GM12878 (cell line): ENCODE data around the gene CRACDL. TPM values are rescaled to one million over a fixed set of nuclear protein-coding genes. Genes with fewer than 3 reads are reported as not detected.

Experiments
- ATAC-seq: fragments of 200-7000 bp; cut with Tn5 transposase; 3 replicates; pipeline ENCODE4 v1.9.1; 2020; ENCODE audit warnings: mild to moderate bottlenecking, moderate library complexity
- BruUV-seq: library from RNA; stranded (reverse); fragments of 400-500 nt; replicated peaks from 2 replicates; lab custom pipeline; 2021; lab: Mats Ljungman, UMichigan
- CTCF ChIA-PET: fragments of 300-600 bp; sonication (Branson Sonifier 250); formaldehyde crosslinking; extraction: SDS; loops from one replicate; lab custom pipeline; 2021; ENCODE audit warnings: inconsistent platforms; lab: Yijun Ruan, JAX
- POLR2A ChIA-PET: fragments of 350-600 bp; formaldehyde crosslinking; extraction: SDS; loops from one replicate; lab custom pipeline; 2021; ENCODE audit warnings: inconsistent platforms; lab: Charles Lee
- RAD21 ChIA-PET: fragments of 300-600 bp; sonication (Branson Sonifier 250); formaldehyde crosslinking; loops from one replicate; lab custom pipeline; 2023; ENCODE audit warnings: antibody characterized with exemption; ENCODE audit not compliant: unreplicated experiment; lab: Charles Lee
- SMC1A ChIA-PET: fragments of 300-600 bp; sonication (Branson Sonifier 250); formaldehyde crosslinking; loops from one replicate; lab custom pipeline; 2023; ENCODE audit not compliant: unreplicated experiment, uncharacterized antibody; lab: Charles Lee
- DNase-seq: peaks from one replicate; pipeline ENCODE4 v3.0.0-alpha.2; 2011; ENCODE audit warnings: low read depth, low spot score
- FAIRE-seq: peaks from 3 replicates; lab custom pipeline; 2011; peaks lifted over from hg19 to GRCh38; lab: Jason Lieb, UNC
- H2AFZ ChIP-seq: 2 replicates; pipeline ENCODE4 v1.6.0; 2011; ENCODE audit warnings: low read depth, low read length, control low read depth; ENCODE audit not compliant: control insufficient read depth
- H3K27ac ChIP-seq: 2 replicates; pipeline ENCODE4 v1.5.1; 2011; ENCODE audit warnings: control low read depth; ENCODE audit not compliant: control insufficient read depth, insufficient read depth
- H3K27me3 ChIP-seq, 2 experiments: replicated peaks in 1 of 2; 2 replicates each; pipeline versions ENCODE4 v1.6.0 to v1.6.1; 2011; ENCODE audit warnings: low read length in 1 of 2; ENCODE audit not compliant: control insufficient read depth in 2 of 2, insufficient read depth in 2 of 2
- H3K36me3 ChIP-seq, 2 experiments: 2 replicates each; pipeline ENCODE4 v1.5.1; 2011; ENCODE audit warnings: low read length in 1 of 2; ENCODE audit not compliant: control insufficient read depth in 2 of 2, insufficient read depth in 2 of 2
- H3K4me1 ChIP-seq: 2 replicates; pipeline ENCODE4 v1.6.1; 2011; ENCODE audit warnings: mild to moderate bottlenecking, low read length, moderate library complexity, mixed read lengths; ENCODE audit not compliant: control insufficient read depth, insufficient read depth
- H3K4me2 ChIP-seq: 2 replicates; pipeline ENCODE4 v1.6.0; 2011; ENCODE audit warnings: control low read depth; ENCODE audit not compliant: control insufficient read depth, insufficient read depth
- H3K4me3 ChIP-seq: fragments of 200-600 bp; sonication (generic); 2 replicates; pipeline ENCODE4 v1.5.1; 2016
- H3K79me2 ChIP-seq: 2 replicates; pipeline ENCODE4 v1.6.0; 2011; ENCODE audit warnings: low read length; ENCODE audit not compliant: control insufficient read depth, insufficient read depth
- H3K9ac ChIP-seq: 2 replicates; pipeline ENCODE4 v1.8.0; 2011; ENCODE audit warnings: low read length, control low read depth, mixed read lengths; ENCODE audit not compliant: control insufficient read depth, insufficient read depth
- H3K9me3 ChIP-seq: replicated peaks from 3 replicates; pipeline ENCODE4 v1.5.1; 2011; ENCODE audit warnings: mild to moderate bottlenecking, low read length; ENCODE audit not compliant: control insufficient read depth, insufficient read depth
- H4K20me1 ChIP-seq: 2 replicates; pipeline ENCODE4 v1.6.0; 2011; ENCODE audit not compliant: control insufficient read depth, insufficient read depth
- ATF7 ChIP-seq: fragments of 450-650 bp; IDR thresholded peaks from 2 replicates; pipeline ENCODE4 v1.6.1; 2016; ENCODE audit warnings: low read depth, mild to moderate bottlenecking
- FOXK2 ChIP-seq: fragments of 450-650 bp; IDR thresholded peaks from 2 replicates; pipeline ENCODE4 v1.6.1; 2017; ENCODE audit warnings: mild to moderate bottlenecking, moderate library complexity
- IKZF2 ChIP-seq, 2 experiments: fragments of 450-650 bp; IDR thresholded peaks; 2 replicates each; pipeline ENCODE4 v1.6.1; 2017; ENCODE audit warnings: mild to moderate bottlenecking in 2 of 2, moderate library complexity in 2 of 2
- JUND ChIP-seq: IDR thresholded peaks from 2 replicates; pipeline ENCODE4 v1.6.1; 2012; ENCODE audit warnings: low read depth, mild to moderate bottlenecking, low read length, improper control_type of control experiment, moderate library complexity
- SKIL ChIP-seq: fragments of 450-650 bp; IDR thresholded peaks from 2 replicates; pipeline ENCODE4 v1.6.1; 2017; ENCODE audit warnings: mild to moderate bottlenecking, low read depth, inconsistent platforms; ENCODE audit not compliant: poor library complexity, severe bottlenecking
- SP1 ChIP-seq: IDR thresholded peaks from one replicate; pipeline ENCODE4 v1.6.1; 2011; ENCODE audit warnings: low read depth, low read length
- ZNF622 ChIP-seq: fragments of 450-650 bp; IDR thresholded peaks from 2 replicates; pipeline ENCODE4 v1.6.1; 2017; ENCODE audit warnings: mild to moderate bottlenecking, inconsistent platforms
- WGBS: methylation state at CpG from one replicate; pipeline ENCODE4 v1.1.6; 2016; ENCODE audit warnings: low lambda C conversion rate; ENCODE audit not compliant: insufficient replicate concordance, insufficient coverage; ENCODE audit errors: missing lambda C conversion rate; 5-methylcytosine and 5-hydroxymethylcytosine counted together
- in situ Hi-C: fragments of 300-500 bp; cut with MboI; formaldehyde crosslinking; loops from 9 replicates; pipeline ENCODE4 v1.14.3; 2018; ENCODE audit warnings: mixed read lengths
- intact Hi-C: fragments of 100-400 bp; cut with micrococcal nuclease; formaldehyde crosslinking; loops from one replicate; pipeline ENCODE4 v1.14.2; 2022; ENCODE audit not compliant: unreplicated experiment
- polyA plus RNA-seq, 11 experiments: library from polyadenylated mRNA; depleted of rRNA in 4 of 11; unstranded in 6 of 11; stranded (reverse) in 5 of 11; fragments of >200 nt; fragmentation: Nextera tagmentation in 4 of 11; fragmentation: Illumina TruSeq in 1 of 11; extraction: Ambion mirVana in 4 of 11; extraction: Trizol in 1 of 11; gene quantifications; 1 replicate in 1 of 11; 2 replicates in 10 of 11; pipeline versions ENCODE4 v1.2.1 to v1.2.3, GENCODE V29; 2011 to 2016; ENCODE audit warnings: inconsistent platforms in 2 of 11, missing spikeins in 2 of 11, low read depth in 1 of 11
- total RNA-seq, 4 experiments: library from RNA; depleted of rRNA in 3 of 4; stranded (reverse); fragments of >200 nt in 3 of 4; fragmentation: Illumina TruSeq in 1 of 4; extraction: Trizol in 1 of 4; gene quantifications; 2 replicates each; pipeline versions ENCODE4 v1.2.1 to v1.2.3, GENCODE V29; 2013 to 2021
- TF ChIP-seq, protein P1 (sequence below): fragments of 450-650 bp; IDR thresholded peaks from 2 replicates; pipeline ENCODE4 v1.6.1; 2017; ENCODE audit warnings: mild to moderate bottlenecking

CRACDL gene
- total and polyA plus RNA-seq, 10 of the 15 experiments (the other 5 are each of a cell fraction or from before 2014, with no cell fraction given) = 0.03 to 0.72 (median 0.14) TPM

- FAIRE-seq (no peak), DNase-seq (no peak), ATAC-seq (no peak)
- Histone ChIP-seq H2AFZ (no peak overlapping the region), H3K4me3 (no peak overlapping the region), H3K27me3 (no peaks in the 10 kb centered on the region), H3K4me1 (peaks cover 25% of the 10 kb centered on the region), H3K36me3 (no peaks in the 10 kb centered on the region), H4K20me1 (no peaks in the 10 kb centered on the region), H3K9ac (no peak overlapping the region), H3K79me2 (no peaks in the 10 kb centered on the region), H3K27ac (no peak overlapping the region), H3K4me2 (no peak overlapping the region), H3K9me3 (no peaks in the 10 kb centered on the region)
- ChIA-PET RAD21 (no interaction called here), SMC1A (interaction anchor here (0.8 kb wide), 1 partner anchor 64 kb away, joined by 3 read pairs; no protein-coding TSS in a partner anchor), POLR2A (interaction anchor here (1.1 to 1.5 kb wide), 2 partner anchors 11 to 308 kb away, joined by 3 to 5 read pairs; no protein-coding TSS in a partner anchor), CTCF (no interaction called here)
- in situ Hi-C loops (no loop called here), intact Hi-C loops (no loop called here)
- BruUV-seq = no TSS peak
- TF ChIP-seq JUND (no peak), SP1 (no peak)
- 84% methylated on average over 6 of the region's 6 CpGs for WGBS
Measured at GRCh38 chr2:98769114-98769476, 166.9 kb downstream of the CRACDL start.

GRCh38 chr2:98768384-98769113 is 167.5 kb downstream of the CRACDL start:
- Histone ChIP-seq H3K36me3 (no peaks in the 10 kb centered on the region), H3K9me3 (no peaks in the 10 kb centered on the region), H3K4me2 (no peak overlapping the region), H3K4me3 (no peak overlapping the region), H3K79me2 (no peaks in the 10 kb centered on the region), H3K9ac (no peak overlapping the region), H2AFZ (no peak overlapping the region), H3K4me1 (peaks cover 31% of the 10 kb centered on the region), H3K27ac (no peak overlapping the region), H3K27me3 (no peaks in the 10 kb centered on the region), H4K20me1 (no peaks in the 10 kb centered on the region)
- ChIA-PET CTCF (interaction anchor here (1.4 to 2.5 kb wide), 3 partner anchors 9 to 119 kb away, joined by 4 to 11 read pairs (median 4); no protein-coding TSS in a partner anchor), SMC1A (interaction anchor here (0.8 to 2.5 kb wide), 3 partner anchors 11 to 65 kb away, joined by 3 to 15 read pairs (median 3); no protein-coding TSS in a partner anchor), RAD21 (interaction anchor here (0.8 kb wide), 1 partner anchor 119 kb away, joined by 3 read pairs; no protein-coding TSS in a partner anchor), POLR2A (interaction anchor here (0.6 to 1.7 kb wide), 4 partner anchors 10 to 308 kb away, joined by 3 to 5 read pairs (median 3); no protein-coding TSS in a partner anchor)
- FAIRE-seq (no peak), ATAC-seq (no peak; the same call in 1 of the 3 replicates), DNase-seq (no peak)
- BruUV-seq = no TSS peak
- in situ Hi-C loops = no loop called here
- WGBS = 38% methylated on average over 7 of the region's 7 CpGs
- intact Hi-C loops = no loop called here
- TF ChIP-seq IKZF2 (IDR thresholded peaks at IDR 0.05) (0 out of 4 replicates have a peak, but pooled peaks of 1 of the 2 experiments have one; percentile 24), ATF7 (no peak), ZNF622 (no peak), FOXK2 (no peak), SKIL (no peak)
- TF ChIP-seq, protein P1, sequence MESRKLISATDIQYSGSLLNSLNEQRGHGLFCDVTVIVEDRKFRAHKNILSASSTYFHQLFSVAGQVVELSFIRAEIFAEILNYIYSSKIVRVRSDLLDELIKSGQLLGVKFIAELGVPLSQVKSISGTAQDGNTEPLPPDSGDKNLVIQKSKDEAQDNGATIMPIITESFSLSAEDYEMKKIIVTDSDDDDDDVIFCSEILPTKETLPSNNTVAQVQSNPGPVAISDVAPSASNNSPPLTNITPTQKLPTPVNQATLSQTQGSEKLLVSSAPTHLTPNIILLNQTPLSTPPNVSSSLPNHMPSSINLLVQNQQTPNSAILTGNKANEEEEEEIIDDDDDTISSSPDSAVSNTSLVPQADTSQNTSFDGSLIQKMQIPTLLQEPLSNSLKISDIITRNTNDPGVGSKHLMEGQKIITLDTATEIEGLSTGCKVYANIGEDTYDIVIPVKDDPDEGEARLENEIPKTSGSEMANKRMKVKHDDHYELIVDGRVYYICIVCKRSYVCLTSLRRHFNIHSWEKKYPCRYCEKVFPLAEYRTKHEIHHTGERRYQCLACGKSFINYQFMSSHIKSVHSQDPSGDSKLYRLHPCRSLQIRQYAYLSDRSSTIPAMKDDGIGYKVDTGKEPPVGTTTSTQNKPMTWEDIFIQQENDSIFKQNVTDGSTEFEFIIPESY = no peak
